HuH-7 (cell line): ENCODE data around the gene POLD3.

Source experiments
- DNase-seq: peaks from one replicate; pipeline ENCODE4 v3.0.0; 2011; ENCODE audit warnings: low spot score

The POLD3 gene

GRCh38 chr11:74691755-74692154, 99.4 kb downstream of the POLD3 start:
- DNase-seq: no peak
